Measurements from ENCODE around the gene URB2. TPM values are rescaled to one million over a fixed set of nuclear protein-coding genes. Genes with fewer than 3 reads are reported as not detected.

Gene URB2
- total RNA-seq, 1 experiment from 2014 or later, result 20.4 TPM

GRCh38 chr1:229651546-229651945 lies 25.5 kb downstream of the URB2 start:
- no peak overlapping the region for H3K4me2 ChIP-seq (ENCODE audit: low read length)
- H3K9me3 ChIP-seq (ENCODE audit: control insufficient read depth in 1 of 2, insufficient read depth in 1 of 2, low read depth in 1 of 2, low read length in 2 of 2), result no peaks in the 10 kb centered on the region
- H3K9ac ChIP-seq (ENCODE audit: low read length), result no peak overlapping the region
- no peaks in the 10 kb centered on the region for H3K27me3 ChIP-seq (ENCODE audit: insufficient read depth, low read length)
- H4K20me1 ChIP-seq (ENCODE audit: insufficient read depth), result no peaks in the 10 kb centered on the region
- peaks cover 36 to 54% of the 10 kb centered on the region in 2 experiments for H3K36me3 ChIP-seq (ENCODE audit: control insufficient read depth in 1 of 2, insufficient read depth in 2 of 2, low read length in 2 of 2)
- H3K27ac ChIP-seq (ENCODE audit: low read depth, low read length), result no peak overlapping the region
- ATAC-seq, result no peak
- intact Hi-C loops (cut with micrococcal nuclease), result no loop called here
- no peak overlapping the region for H2AFZ ChIP-seq (ENCODE audit: low read depth, low read length, poor library complexity, severe bottlenecking)
- DNase-seq (ENCODE audit: low read depth, low spot score), result no peak
- H3K79me2 ChIP-seq (ENCODE audit: insufficient read depth, low read length), result peaks cover 14% of the 10 kb centered on the region; the same call in 1 of the 2 replicates
- TF ChIP-seq POLR2A (IDR thresholded peaks at IDR 0.05; ENCODE audit: borderline replicate concordance, extremely low read depth, insufficient read depth, insufficient read length), result no peak
- TF ChIP-seq EZH2phosphoT487 (IDR thresholded peaks at IDR 0.05; ENCODE audit: borderline replicate concordance), result no peak
- no peak for TF ChIP-seq SIN3A (IDR thresholded peaks at IDR 0.05; ENCODE audit: low read depth)
- TF ChIP-seq ATF3 (IDR thresholded peaks at IDR 0.05), result no peak
- TF ChIP-seq SRF (IDR thresholded peaks at IDR 0.05; ENCODE audit: low read depth), result no peak
- TF ChIP-seq FOSL1 (IDR thresholded peaks at IDR 0.05; ENCODE audit: low read depth), result no peak
- TF ChIP-seq RAD21 (IDR thresholded peaks at IDR 0.05; ENCODE audit: low read depth), result no peak
- no peak for TF ChIP-seq CEBPB (IDR thresholded peaks at IDR 0.05; ENCODE audit: low read depth)
- TF ChIP-seq REST (IDR thresholded peaks at IDR 0.05; ENCODE audit: low read depth), result no peak
- TF ChIP-seq EGR1 (IDR thresholded peaks at IDR 0.05; ENCODE audit: low read depth), result no peak
- no peak for TF ChIP-seq ZBTB33 (IDR thresholded peaks at IDR 0.05; ENCODE audit: extremely low read depth, insufficient replicate concordance, low read length)
- TF ChIP-seq ZFX (IDR thresholded peaks at IDR 0.05), result no peak
- TF ChIP-seq YY1 (IDR thresholded peaks at IDR 0.05; ENCODE audit: extremely low read depth, insufficient replicate concordance, low read depth, low read length), result no peak
- TF ChIP-seq JUND (IDR thresholded peaks at IDR 0.05), result no peak
- TF ChIP-seq MAX (IDR thresholded peaks at IDR 0.05), result no peak
- no peak for TF ChIP-seq ELF1 (IDR thresholded peaks at IDR 0.05; ENCODE audit: borderline replicate concordance, low read depth)
- TF ChIP-seq EZH2 (IDR thresholded peaks at IDR 0.05), result no peak
- TF ChIP-seq SP1 (IDR thresholded peaks at IDR 0.05; ENCODE audit: low read depth), result no peak
- TF ChIP-seq ZNF274 (IDR thresholded peaks at IDR 0.05; ENCODE audit: low read depth, low read length), result no peak
- no peak for TF ChIP-seq CBX3 (IDR thresholded peaks at IDR 0.05; ENCODE audit: low read depth)
- CTCF ChIA-PET, result interaction anchor here (0.7 kb wide), 1 partner anchor 395 kb away, joined by 3 read pairs; no protein-coding TSS in a partner anchor
- BruUV-seq (replicated peaks), result no TSS peak
- no peak overlapping the region for H3K4me3 ChIP-seq (replicated peaks in 1 of 2; ENCODE audit: low read depth in 1 of 2, low read length in 2 of 2)
- RAD21 ChIA-PET (ENCODE audit: low non-redundant PET in 1 of 2, low total read pairs in 2 of 2, uncharacterized antibody in 2 of 2, unreplicated experiment in 2 of 2), result no interaction called here
- no peaks in the 10 kb centered on the region for H3K9me2 ChIP-seq (ENCODE audit: insufficient read depth)
- no peaks in the 10 kb centered on the region for H3K4me1 ChIP-seq (ENCODE audit: control insufficient read depth in 1 of 2, insufficient read depth in 2 of 2, low read length in 2 of 2)
- POLR2A ChIA-PET, result no interaction called here
